Activated T-helper 9 cell treated with anti-CD3 and anti-CD28 coated beads, Interleukin-2, amount 50 U/mL, for 16 hours (primary cell): ENCODE results near the gene COL4A5.

Source experiments
- DNase-seq: peaks from one replicate; pipeline ENCODE4 v3.0.0-alpha.2; 2020; ENCODE audit warnings: low read depth

The COL4A5 gene

DNA sequence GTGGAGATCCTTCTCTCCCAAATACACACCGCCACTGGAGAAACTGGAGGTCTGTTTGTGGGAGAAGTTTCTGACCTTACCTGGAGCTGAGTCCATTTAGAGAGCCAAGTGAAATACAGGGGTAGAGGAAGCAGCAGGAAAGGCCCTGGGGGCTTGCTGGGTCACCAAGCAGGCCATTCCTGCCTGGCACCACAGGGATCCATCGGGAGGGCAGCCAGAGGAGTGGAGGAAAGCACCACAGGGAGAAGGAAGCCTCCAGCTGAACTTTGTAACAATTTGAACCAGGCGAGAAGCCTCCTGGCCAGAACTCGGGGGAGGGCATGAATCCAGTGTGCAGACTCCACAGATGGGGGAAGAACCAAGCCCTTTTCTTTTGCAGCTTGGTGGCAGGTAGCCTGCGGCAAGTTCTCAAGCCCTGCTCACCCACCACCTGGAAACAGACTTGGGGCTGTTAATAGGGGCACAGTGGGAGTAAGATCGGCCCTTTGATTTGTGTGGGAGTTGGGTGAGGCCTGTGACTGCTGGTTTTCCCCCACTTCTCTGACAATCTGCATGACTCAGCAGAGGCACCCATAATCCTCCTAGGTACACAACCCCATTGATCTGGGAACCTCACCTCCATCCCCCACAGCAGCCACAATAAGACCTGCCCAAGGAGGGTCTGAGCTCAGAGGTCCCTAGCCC lies 202.1 kb downstream of the COL4A5 start:
- no peak for DNase-seq

DNA sequence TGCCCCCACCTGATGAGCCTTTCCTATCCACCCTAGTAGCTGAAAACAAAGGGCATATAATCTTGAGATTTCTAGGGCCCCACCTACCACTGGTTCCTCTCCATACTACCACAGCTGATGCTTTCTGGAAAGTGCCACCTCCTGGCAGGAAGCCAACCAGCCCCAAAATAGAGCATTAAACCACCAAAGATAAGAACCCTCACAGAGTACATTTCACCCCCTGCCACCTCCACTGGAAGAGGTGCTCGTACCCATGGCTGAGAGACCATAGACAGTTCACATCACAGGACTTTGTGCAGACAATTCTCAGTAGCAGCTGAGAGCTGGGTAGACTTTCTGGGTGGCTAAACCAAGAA lies 202.6 kb downstream of the COL4A5 start:
- DNase-seq = no peak

DNA sequence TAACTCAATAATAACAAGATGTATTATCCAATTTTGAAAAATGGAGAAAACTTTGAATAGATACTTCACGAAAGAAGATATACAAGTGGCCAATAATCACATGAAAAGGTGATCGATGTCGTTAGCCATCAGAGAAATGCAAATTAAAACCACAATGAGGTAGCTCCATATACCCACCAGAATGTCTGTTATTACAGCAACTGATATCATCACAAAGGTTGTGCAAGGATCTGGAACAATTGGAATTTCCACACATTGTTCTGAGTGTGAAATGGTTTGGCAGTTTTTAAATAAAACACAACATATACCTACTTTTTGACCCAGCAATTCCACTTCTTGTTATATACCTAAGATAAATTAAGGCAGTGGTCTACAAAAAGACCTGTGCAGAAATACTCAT lies 225.1 kb downstream of the COL4A5 start:
- DNase-seq = no peak

DNA sequence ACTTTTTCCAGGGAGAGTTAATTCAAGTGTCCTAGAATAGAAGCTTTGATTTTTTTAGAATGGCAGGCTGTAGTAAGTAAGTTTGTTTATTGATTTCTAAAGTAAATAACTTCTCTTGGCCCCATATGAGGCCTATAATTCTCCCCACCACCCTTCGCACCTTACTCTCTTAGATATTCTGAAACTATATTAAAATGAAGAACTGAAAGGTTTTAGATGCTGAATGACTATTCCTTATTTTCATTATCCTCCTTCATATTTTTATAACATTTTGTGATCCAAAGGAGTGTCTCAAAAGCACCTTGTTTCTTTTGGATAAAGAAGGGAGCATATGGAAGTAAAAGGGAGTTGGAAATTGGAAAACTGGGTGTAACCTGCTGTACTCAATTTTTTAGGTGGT lies 226.5 kb downstream of the COL4A5 start:
- DNase-seq = no peak

DNA sequence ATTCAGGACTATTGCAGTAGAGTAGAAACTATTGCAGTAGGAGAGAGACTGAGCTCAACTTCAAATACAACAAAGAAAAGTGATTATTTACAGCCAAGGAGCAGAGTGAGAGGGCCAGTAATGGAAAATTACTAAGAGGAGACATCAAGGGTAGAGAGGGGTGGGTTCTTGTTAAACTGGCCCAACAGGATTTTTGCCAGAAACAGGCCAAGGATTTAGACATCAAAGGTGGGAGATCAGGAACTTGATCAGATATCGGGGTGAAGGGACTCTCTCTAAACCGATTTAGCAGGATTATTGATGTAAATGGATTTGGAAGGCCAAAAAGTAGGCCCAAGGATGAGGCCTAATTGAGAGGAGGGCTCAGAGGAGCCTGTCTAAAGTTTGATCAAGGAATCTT lies 231.9 kb downstream of the COL4A5 start:
- DNase-seq = no peak

DNA sequence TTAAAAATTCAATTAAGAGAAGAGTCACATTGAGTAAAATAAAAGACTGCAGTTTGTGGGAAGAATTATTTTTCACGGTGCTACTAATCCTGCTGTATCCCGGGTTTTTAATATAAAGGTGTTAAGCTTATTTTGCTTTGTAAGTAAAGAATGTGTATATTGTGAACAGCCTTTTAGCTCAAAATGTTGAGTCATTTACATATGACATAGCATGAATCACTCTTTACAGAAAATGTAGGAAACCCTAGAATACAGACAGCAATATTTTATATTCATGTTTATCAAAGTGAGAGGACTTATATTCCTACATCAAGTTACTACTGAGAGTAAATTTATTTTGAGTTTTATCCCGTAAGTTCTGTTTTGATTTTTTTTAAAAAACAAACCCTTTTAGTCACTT lies 257.1 kb downstream of the COL4A5 start:
- no peak for DNase-seq

DNA sequence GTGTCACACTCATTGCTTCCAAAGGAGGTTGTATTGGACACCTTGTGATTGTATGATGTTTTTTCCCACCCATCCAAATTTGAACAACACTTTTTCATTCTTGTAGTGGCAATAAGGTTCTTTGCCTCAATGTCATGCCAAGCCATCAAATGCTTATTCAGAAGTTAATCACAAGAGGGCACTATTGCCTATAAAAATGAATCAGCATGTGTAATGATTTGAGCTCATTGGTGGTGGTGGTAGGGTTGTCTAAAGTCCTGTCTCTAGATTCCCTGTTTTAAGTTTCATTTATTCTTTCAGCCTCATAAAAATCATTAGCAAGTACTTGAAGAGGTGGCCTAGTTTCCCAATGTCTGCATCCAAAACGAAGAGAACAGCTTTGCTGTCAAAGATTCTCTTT lies 259.7 kb downstream of the COL4A5 start:
- DNase-seq = no peak

DNA sequence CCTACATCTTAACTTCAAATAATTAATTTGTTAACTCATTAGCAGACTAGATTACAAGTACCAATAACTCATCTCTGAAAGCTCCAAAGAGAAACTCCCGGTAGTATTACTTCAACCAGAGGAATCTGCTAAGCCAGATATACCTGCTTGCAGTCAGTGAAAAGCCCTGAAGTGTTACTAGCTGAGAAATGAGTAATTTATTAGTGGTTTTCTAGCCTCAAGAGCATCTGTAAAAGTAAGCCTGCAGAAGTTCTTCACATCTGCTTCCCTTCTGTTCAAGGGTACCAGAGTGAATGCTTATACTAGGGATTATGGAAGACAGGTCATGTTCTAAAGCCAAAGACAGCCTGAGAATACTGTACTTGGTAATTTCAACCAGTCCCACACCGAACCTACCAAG lies 262.0 kb downstream of the COL4A5 start:
- no peak for DNase-seq

DNA sequence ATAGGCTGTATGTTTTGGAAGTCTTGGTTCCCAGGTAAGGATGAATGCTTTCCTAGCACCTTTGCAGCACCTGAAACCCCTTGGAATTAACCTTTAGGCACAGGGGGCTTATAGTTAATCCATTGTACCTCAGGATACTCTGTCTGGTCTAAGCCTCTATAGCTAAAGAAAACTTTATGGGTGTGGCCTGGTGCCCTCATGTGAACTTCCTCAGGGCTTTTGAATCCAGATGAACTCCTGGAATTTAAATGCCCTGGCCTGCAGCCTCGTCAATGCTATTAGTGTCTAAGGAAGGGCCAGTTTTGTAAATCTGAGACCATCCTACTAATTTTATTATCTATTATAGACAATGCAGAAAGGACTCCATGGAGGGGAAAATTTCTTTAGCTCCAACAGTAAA lies 262.9 kb downstream of the COL4A5 start:
- no peak for DNase-seq

DNA sequence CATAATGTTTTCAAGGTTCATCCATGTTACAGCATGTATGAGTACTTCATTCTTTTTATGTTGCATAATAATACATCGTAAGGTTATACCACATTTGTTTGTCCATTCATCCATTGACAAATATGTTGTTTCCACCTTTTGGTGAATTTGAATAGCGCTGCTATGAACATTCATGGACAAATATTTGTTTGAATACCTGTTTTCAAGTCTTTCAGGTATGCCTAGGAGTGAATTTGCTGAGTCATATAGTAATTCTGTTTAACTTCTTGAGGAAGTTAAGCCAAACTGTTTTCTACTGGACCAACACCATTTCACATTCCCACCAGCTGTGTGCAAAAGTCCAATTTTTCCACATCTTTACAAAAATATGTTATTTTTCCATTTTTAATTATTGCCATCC lies 265.2 kb downstream of the COL4A5 start:
- DNase-seq = no peak

DNA sequence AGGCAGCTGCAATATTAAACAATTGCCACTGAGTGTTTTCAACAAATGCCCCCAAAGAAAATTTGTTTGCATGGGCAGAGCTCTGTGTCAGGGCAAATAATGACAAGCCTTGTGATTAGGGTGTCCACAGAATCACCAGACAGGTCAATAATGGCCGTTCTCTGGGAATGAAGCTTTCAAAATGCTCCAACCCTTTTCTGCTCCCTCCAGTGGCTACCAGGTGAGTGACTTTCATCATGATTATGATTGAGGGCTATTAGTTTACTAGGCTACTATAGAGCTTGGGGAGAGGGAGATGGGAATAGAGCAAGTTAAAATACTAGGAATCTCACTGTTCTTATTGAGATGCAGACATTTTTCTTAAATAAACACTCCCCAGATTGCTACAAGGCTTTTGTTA lies 273.2 kb downstream of the COL4A5 start:
- DNase-seq = no peak

DNA sequence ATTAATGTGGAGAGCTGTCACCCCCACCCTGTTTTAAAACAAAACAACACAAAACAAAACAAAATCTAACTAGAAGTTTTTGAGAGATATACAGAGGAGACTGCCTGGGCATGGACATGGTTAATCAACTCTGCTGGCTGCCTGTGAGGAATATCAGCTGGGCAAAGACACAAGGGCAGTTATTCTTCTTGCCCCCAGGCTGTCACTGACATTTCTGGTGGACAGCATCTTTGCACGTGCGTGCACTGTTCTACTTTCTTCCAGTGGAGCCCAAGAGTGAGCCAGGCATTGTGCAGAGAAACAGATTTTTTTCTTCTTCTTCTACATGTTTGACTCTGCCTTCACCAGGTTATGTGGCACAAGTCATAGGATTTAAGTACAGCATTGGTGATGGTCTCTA lies 282.9 kb downstream of the COL4A5 start:
- DNase-seq = no peak

DNA sequence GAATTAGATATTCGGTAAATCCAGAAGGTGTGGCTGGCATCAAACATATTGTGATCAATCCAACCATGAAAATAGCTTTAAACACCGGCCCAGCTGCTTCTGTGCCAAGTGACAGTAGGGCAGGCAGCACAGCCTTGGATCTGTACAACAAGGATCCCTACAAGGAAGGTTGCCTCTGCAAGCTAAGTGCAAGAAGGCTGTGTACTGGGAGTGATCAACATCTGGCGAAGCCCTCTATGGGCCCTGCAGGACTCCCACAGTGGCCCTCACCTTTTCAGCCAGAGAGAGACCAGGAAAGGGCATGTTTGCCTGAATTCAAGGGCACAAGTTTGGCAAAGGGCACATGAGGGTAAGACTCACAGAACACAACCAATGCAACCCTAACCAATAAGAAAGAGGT lies 287.1 kb downstream of the COL4A5 start:
- DNase-seq = no peak

DNA sequence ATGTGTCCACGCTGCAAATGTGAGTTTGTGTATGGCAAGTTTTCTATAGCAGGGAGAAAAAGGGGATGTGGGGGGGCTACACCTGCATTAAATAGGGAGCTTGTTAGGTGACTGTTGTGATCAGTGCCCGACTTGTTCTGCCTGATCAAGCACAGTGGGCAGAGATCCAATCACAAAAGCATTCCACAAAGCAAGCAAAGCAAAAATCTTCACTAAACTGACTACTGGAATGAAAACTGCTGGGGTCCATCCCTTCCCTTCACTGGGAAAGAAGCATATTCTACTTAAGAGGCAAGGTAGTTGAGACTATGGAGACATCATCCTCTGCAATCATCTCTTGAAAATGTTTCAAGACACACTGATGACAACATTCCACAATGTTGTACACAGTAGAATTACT lies 291.5 kb downstream of the COL4A5 start:
- DNase-seq = no peak

DNA sequence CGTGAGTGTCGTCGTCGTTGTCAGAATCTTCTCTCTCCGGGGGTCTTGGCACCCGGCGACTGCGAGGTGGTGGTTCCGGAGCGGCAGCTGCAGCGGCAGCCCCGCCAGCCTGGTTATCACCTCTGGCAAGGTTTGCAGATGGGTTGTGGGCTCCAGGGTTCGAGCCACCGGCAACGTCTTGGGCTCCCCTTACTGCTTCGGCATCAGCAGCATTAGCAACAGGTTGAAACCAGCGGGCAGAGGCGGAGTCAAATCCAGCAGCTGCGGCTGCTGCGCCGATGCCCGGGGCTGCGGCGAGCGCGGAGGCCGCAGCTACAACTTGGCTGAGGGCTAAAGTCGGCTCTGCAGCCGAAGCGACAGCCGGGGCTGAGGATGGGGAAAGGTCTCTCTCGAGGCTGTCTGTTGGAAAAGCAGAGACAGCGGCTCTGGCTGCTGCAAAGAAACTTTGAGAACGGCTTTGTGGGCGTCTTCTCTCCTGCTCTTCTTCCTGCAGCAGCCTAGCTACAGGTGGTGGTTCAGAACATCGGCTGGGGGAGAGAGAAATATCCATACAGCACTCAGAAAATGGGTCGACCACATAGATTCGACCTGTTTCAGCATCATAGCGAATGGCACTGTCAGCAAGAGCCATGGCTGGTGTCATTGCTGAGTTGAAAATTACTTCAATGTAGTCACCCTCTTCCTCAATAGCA lies 293.1 kb downstream of the COL4A5 start:
- no peak for DNase-seq

DNA sequence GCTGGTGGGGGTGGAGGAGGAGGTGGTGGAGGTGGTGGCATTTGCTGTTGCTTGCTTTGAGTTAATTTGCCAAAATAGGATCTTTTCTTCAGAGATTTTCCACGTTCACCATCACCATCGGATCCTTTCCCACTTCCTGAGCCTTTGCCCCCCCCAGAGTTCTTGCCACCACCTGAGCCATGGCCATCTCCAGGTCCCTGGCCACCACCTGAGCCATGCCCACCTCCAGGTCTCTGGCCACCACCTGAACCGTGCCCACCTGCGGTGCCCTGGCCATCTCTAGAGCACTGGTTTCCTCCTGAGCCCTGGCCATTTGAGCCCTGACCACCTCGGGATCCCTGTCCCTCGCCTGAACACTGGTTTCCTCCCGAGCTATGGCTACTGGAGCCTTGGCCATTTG lies 294.8 kb downstream of the COL4A5 start:
- no peak for DNase-seq

DNA sequence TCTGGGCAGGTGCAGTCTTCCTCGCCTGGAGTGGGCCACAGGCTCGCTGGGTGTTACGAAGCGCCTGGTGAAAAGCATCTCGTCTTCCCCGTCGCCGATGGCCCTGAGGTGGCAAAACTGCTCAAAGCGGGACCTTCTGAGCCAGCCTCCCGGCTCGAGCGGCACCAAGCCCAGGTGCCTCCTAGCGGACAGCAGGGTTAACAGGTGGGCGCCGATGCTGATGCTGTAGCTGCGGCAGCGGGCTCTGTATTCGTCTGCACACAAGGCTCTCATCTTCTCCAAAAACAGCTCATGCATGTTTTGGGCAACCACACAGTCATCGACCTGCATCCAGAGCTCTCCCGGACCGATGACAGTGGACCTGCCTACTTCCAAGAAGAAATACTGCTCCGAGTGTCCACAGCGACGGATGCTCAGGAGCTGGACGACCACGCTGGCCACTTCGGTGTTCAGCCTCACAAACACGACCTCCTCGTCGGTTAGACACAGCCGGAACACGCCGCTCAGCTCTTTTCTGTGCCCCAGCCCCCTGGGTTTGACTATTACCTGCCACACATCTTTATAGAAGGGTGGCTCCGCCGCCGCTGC lies 295.5 kb downstream of the COL4A5 start:
- DNase-seq = no peak

DNA sequence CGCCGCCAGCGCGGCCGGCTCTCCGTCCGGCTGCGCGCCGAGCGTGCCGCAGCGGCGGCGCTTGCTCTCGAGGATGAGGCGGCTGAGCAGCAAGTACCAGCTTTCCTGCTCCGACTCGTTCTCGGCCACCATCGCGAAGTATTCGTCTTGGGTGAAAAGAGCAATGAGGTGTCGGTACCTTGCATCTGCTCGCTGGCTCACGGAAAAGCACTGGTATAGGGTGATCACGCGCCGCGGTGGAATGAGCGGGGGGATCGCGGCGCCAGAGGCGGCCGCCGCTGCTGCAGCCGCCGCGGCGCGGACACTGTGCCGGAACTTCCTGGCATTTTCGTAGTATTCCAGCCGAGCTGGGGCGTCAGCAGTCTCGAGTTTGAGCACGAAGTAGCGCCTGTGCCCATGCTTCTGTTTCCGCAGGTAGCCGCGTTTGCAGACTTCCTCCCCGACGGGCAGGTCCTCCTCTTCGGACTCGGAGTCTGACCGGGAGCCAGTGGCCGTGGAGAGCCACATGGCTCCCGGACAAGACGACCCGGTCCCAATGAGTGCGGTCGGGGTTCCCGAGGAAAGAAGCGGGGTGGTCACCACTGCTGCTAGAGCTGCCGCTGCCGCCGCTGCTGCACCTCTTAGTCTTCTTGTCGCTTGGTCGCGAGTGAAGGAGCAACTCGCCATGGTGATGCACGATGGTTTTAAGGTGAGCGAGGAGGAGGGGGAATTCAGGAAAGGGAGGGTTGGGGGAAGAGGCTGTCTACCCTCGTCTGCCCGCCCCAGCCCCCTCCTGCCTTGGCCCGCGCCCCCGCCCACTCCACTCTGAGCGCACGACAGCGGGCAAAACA lies 296.3 kb downstream of the COL4A5 start:
- DNase-seq = no peak

DNA sequence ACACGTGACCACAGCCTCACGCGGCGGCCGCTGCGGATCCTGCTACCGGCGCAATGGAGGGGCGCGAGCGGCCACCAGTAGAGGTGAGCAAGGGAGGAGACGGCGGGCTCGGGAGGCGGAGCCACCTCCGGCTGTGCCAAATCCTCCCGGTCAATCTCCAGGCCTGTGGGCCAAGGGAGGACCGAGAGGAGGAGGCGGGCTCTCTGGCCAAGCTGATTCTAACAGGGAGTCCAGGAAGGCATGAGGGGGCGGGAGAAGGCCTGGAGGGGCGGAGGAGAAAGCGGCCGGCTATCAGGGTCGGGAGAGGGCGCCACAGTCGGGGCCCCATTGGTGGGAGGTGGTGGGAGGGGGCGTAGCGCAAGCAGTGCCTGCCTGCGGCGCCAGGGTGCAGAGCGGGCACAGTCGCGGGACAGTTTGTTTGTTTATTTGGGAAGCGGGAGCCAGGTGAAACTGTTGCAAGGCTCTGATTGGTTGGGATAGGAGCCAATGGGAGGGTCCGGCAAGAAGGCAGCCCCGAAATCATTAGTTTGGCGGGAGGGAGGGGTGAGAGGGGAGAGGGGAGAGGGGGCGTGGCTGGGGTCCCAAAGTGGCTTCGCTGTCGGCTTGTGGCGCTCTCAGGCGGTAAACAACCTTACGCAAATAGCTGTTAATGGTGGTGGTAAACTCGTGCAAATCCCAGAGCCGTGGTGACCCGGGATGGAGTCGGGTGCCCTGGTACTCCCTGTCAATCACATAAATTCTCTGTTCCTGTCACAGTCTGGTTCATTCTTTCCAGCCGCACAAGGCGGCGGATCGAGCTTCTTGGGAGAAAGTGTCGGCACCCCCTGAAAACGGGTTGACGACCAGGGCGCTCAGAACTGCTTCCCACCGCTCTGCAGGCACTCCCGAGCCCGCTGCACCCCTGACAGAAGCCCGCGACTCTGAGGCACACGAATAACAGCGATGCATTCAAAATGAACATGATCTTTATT lies 297.2 kb downstream of the COL4A5 start, which contains the start of gene IRS4:
Gene IRS4, minus strand, starts transcription at position 55 of the 971 bp plus-strand sequence.
- DNase-seq = no peak

DNA sequence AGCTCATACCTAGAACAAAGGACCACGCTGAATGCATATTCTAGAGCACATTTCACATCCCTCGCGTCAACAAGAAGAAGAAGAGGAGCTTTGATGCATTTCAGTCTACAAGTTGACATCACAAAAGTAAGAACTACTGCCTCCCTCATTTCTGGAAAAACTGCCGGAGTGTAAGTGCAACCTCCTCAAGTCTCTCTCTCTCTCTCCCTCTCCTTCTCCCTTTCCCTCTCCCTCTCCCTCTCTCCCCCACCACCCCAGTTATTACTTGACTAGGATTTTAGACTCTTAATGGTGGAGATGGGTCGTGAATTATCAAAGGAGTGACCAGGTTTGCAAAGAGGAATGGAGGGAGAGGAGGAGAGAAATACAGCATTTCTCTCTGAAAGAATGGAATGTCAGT lies 298.1 kb downstream of the COL4A5 start:
- DNase-seq = no peak

DNA sequence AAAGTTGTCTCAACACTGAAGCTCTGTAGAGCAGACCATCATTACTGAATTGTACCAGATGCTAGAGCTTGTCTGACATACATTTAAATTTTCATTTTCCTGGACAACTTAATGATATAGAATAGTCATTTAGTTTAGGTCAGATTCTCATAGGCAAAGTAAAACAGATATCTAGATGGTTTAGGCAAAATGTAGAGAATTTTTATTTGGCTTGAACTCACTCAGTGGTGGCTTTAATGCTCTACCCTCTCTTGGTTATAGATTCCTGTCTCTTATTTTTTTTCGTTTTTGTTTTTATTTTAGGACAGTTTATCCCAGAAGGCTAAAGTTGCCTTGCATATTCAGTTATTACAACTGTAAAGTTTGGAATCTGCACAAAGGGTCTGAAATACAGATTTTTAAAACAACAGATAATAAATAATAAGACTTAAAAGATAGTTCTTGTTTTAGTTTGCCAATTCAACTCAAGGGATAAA lies 300.7 kb downstream of the COL4A5 start:
- no peak for DNase-seq
